GM21723 (cell line): ENCODE results near the gene SHROOM3.
"Not testable (repeated sequence)": the region's sequence is repeated elsewhere in the genome, so short reads cannot be mapped to it uniquely, and the experiment has no call there.

ENCODE experiments used
- ATAC-seq: cut with Tn5 transposase; IDR thresholded peaks from one replicate; pipeline ENCODE4 v1.9.1; 2021; ENCODE audit warnings: mild to moderate bottlenecking, moderate library complexity; ENCODE audit not compliant: unreplicated experiment

The SHROOM3 gene

GRCh38 chr4:76589872-76590797 is 155.1 kb downstream of the SHROOM3 start:
- no peak for ATAC-seq

- no peak for ATAC-seq
These were observed 155.8 kb downstream of the SHROOM3 start for GRCh38 chr4:76590798-76591281.

DNA sequence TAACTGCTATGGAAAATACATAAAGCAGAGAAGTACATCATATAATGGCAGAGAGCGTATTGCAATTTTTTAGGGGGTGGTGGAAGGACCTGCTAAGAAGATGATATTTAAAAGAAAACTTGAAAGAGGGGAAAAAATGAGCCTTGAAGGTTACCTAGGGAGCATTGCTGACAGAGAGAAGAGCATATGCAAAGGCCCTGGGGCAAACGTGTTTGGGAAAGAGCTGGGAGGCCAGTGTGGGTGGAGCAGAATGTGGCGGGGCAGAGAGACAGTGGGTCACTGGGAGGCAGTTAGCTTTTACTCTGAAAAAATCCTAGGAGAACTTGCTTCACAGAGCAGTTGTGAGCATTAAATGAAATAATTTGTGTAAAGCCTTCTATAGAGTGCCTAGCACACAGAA is 157.0 kb downstream of the SHROOM3 start:
- ATAC-seq = no peak

GRCh38 chr4:76592460-76592859 is 157.4 kb downstream of the SHROOM3 start:
- no peak for ATAC-seq

DNA sequence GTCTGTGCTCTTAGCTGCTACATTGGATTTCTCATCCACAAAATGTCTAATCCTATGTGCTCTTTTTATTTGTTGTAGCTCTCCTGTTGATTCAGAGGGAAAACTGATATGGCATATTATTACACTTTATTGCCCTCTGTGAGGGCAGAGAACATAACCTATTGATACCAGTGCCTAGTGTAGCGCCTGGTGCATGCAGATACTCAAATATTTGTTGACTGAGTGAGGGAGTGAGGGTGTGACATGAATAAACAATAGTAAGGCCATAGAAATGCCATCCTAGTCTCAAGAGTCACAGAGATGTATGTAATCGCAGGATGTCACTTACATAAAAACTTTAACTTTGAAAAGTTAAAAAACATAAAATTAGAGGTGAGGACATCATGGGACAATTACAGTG is 159.1 kb downstream of the SHROOM3 start:
- ATAC-seq = no peak

GRCh38 chr4:76595435-76595834 is 160.4 kb downstream of the SHROOM3 start:
- ATAC-seq = no peak

- no peak for ATAC-seq
These were observed 161.7 kb downstream of the SHROOM3 start for GRCh38 chr4:76596713-76597112.

GRCh38 chr4:76597423-76597979 is 162.5 kb downstream of the SHROOM3 start:
- no peak for ATAC-seq

GRCh38 chr4:76600447-76600846 is 165.4 kb downstream of the SHROOM3 start:
- no peak for ATAC-seq

DNA sequence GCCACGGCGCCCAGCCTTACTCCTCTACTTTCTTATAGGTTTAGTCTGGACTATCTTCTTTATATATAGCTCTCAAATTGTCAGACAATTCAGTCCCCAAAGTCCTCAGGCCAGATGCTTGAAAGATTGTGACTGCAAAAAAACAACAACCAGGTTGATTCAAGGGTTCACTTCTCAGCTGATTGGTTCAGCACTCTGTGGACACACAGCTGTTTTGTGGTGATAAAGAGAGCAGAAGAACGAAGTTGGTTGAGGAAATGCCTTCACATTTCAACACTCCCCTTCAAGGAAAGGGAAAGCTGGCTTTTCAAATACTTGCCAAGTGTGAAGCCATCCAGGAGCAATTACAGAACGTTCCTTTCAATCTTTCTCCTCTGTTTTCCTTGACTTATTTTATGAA is 166.8 kb downstream of the SHROOM3 start:
- no peak for ATAC-seq

DNA sequence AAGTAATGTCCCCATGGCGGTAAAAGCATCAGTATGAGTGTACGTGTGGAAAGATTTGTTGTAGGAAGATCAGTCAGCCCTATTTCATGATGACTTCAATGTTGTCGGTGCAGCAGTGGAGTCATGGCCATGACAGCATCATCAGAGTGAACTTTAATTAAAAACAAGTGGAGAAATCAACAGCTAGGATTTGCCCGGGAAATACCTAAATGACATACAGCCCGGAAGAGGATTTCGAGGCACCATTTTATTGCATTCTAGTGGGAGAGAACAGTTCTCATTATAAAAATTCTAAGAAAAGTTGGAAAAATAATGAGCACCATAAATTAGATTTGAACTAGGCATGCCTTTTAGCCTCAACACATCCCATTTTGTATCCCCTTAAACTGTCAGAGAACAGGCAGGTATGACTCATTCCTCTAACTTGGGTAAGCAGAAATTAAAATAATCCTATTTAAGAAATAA is 170.1 kb downstream of the SHROOM3 start:
- ATAC-seq = no peak

DNA sequence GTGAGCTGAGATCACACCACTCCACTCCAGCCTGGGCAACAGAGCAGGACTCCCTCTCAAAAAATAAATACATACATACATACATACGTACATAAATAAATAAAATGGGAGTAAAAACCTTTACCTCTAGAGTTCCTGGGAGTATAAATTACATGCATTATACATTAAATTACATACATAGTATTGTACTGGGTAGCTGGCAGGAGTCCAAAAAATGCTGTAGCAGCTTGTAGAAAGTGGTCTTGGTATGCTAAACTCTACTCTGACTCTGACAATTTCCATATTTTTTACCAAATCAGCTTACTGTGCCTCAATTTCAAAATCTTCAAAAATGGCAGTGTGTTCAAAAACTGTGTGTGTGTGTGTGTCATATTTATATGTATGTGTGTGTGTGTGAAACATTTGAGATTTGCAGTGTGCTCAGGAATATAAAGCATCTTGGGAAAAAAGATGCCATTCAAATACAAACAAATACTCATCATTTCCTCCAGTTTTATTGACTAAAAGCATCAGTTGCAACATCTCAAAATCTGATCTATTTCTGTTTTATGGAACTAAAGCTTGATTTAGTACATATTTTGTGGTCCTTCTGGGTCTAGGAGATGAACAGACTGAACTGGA is 171.7 kb downstream of the SHROOM3 start:
- no peak for ATAC-seq

DNA sequence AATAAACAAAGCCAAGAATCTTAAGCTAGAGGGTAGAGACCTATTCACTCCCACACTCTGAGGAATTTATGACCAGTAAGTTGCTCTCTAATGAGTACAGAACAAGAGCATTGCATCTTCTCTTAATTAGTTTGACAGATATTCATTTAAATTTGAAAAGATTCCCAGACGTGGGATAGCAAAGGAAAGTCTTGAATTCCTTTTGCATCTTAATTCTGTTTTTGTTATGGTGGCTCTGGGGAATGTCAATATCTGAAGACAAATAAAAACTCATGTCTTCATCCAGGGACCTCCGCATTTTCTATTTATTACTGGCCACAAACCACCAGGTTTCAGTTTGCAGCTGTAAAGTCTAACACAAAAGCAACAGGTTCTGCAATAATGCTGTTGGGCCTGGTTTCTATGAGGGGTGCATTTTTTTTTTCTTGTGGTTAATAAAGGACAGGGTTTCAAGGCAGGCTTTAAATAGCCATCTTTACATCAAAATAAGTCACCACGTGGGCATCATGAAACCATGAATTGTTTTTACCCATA is 172.3 kb downstream of the SHROOM3 start:
- ATAC-seq = peak; percentile 97

DNA sequence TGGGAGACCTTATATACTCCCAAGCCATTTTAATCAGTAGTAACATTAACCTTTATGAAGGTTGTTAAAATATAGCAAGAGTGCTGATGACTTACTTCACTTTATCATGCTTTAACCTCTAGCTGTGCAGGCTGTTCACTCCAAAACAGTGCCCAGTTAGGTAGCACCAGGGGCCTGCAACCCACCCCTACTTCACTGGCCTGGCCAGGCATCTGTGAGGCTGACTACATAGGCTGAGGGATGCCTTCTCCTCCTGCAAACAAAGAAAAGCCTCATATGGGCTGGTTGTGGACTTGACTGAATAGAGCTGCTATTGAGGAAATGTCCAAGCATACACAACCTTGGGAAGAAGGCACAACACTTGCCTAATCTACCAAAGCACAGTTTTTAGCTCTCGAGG is 172.8 kb downstream of the SHROOM3 start:
- peak; percentile 16 for ATAC-seq

- not testable (repeated sequence) for ATAC-seq
These were observed 173.5 kb downstream of the SHROOM3 start for GRCh38 chr4:76608549-76608948.

GRCh38 chr4:76610751-76611547 is 175.9 kb downstream of the SHROOM3 start:
- no peak for ATAC-seq

- no peak for ATAC-seq
These were observed 176.7 kb downstream of the SHROOM3 start for GRCh38 chr4:76611616-76612207.

DNA sequence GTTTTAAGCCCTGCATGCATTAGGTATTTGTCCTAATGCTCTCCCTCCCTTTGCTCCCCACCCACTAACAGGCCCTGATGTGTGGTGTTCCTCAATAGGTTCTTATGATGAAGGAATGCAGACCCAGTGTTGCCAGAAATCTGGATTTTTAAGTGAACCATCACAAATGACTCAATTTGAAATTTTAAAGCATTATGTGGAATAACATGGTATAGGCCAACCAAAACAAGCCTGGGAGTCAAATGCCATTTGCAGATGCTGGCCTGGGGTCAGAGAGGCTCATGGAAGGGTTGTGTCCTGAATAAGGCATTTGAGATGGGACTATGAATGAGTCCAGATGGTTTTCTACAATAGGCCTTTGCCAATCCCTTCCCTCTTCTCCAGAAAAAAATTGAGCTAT is 179.6 kb downstream of the SHROOM3 start:
- ATAC-seq = no peak

GRCh38 chr4:76615999-76616398 is 181.0 kb downstream of the SHROOM3 start:
- ATAC-seq = no peak

GRCh38 chr4:76616526-76616925 is 181.5 kb downstream of the SHROOM3 start:
- no peak for ATAC-seq
